ENCODE results near the gene HPRT1. TPM values are rescaled to one million over a fixed set of nuclear protein-coding genes. Genes with fewer than 3 reads are reported as not detected.

Gene HPRT1
- total RNA-seq, 2 donors from 2014 or later: 14.9 to 77.4 TPM

DNA sequence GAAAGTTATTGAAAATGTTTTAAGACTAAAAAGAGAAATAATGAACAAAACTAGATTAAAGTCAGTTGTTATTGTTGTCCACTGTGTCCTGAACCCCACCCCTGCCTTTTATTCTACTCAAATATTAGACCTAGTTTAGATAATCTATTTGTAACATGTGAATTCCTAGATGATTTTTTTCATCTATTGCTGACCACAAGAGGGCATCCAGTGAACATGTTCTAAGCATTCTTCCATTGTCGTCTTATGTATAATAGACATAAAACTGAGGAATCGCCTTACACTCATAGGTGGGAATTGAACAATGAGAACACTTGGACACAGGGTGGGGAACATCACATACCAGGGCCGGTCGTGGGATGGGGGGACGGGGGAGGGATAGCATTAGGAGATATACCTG is 36.4 kb upstream of the HPRT1 start:
- intact Hi-C loops (cut with DNase I): no loop called here
- no peak for TF ChIP-seq POLR2A (IDR thresholded peaks at IDR 0.05)
- TF ChIP-seq, protein P1, sequence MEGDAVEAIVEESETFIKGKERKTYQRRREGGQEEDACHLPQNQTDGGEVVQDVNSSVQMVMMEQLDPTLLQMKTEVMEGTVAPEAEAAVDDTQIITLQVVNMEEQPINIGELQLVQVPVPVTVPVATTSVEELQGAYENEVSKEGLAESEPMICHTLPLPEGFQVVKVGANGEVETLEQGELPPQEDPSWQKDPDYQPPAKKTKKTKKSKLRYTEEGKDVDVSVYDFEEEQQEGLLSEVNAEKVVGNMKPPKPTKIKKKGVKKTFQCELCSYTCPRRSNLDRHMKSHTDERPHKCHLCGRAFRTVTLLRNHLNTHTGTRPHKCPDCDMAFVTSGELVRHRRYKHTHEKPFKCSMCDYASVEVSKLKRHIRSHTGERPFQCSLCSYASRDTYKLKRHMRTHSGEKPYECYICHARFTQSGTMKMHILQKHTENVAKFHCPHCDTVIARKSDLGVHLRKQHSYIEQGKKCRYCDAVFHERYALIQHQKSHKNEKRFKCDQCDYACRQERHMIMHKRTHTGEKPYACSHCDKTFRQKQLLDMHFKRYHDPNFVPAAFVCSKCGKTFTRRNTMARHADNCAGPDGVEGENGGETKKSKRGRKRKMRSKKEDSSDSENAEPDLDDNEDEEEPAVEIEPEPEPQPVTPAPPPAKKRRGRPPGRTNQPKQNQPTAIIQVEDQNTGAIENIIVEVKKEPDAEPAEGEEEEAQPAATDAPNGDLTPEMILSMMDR (IDR thresholded peaks at IDR 0.05): peak in 1 of 4 experiments; percentile 20
- TF ChIP-seq POLR2AphosphoS5 (IDR thresholded peaks at IDR 0.05): no peak
- 34% methylated on average over 5 of the region's 5 CpGs for WGBS

DNA sequence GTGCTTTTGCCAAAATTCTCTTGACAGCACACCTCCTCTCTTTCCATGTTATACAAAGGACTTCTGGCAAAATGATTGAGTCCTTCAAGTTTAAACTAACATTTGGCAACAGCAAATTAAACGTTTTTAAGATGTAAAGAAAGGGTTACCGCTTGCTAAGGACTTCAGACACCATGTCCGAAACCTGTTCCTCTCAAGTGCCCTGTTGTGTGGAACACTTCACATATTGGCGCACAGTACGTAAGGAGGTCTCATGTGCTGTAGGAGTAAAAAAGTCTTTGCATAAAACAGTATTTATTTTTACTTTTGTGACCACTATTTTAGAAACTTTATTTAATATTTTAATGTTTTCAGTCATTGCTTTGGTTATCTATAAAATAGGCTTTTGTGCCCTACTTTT is 33.7 kb upstream of the HPRT1 start:
- 86% methylated on average over 5 of the region's 5 CpGs for WGBS
- TF ChIP-seq, protein P1 (IDR thresholded peaks at IDR 0.05): no peak
- TF ChIP-seq POLR2AphosphoS5 (IDR thresholded peaks at IDR 0.05): no peak
- Histone ChIP-seq H3K4me1 (replicated peaks) (no peaks in the 10 kb centered on the region), H3K27me3 (replicated peaks; ENCODE audit: insufficient read depth) (no peaks in the 10 kb centered on the region), H3K4me3 (no peak overlapping the region), H3K27ac (no peak overlapping the region), H3K36me3 (no peaks in the 10 kb centered on the region), H3K9me3 (no peaks in the 10 kb centered on the region)
- no peak for DNase-seq (ENCODE audit: low spot score)
- intact Hi-C loops (cut with DNase I): no loop called here

More for the DNA sequence above, 36.4 kb upstream of the HPRT1 start:
- H3K27ac ChIP-seq: no peak overlapping the region
- H3K9me3 ChIP-seq: no peaks in the 10 kb centered on the region
- DNase-seq (ENCODE audit: low spot score): no peak
- no peaks in the 10 kb centered on the region for H3K36me3 ChIP-seq
- H3K27me3 ChIP-seq (replicated peaks; ENCODE audit: insufficient read depth): no peaks in the 10 kb centered on the region
- H3K4me1 ChIP-seq (replicated peaks): no peaks in the 10 kb centered on the region
- H3K4me3 ChIP-seq: no peak overlapping the region

DNA sequence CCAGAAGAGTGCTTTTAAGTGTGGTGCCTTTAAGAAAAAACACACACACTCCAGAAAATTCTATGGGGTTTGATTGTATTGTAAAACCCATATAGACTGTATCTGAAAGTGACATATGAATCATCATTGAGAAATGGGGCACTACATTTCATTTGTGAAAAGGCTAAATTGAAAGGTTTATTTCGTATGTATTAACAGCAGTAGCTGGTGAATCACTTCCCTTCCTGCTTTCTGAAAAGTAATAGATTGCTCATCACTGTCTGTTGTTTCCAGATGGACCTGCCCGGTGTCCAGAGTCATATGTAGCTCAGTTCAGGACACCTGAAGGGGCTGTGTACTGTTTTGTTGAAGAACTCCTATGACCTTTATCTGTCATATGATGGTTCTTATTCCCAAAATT is 28.1 kb upstream of the HPRT1 start:
- WGBS: 88% methylated on average over 2 of the region's 2 CpGs
- no peak for DNase-seq (ENCODE audit: low spot score)
- TF ChIP-seq, protein P1 (IDR thresholded peaks at IDR 0.05): no peak
- TF ChIP-seq POLR2A (IDR thresholded peaks at IDR 0.05): no peak
- TF ChIP-seq POLR2AphosphoS5 (IDR thresholded peaks at IDR 0.05): no peak
- no peak overlapping the region for H3K4me3 ChIP-seq
- no peak overlapping the region for H3K27ac ChIP-seq
- H3K9me3 ChIP-seq: no peaks in the 10 kb centered on the region
- intact Hi-C loops (cut with DNase I): no loop called here
- no peaks in the 10 kb centered on the region for H3K36me3 ChIP-seq
- H3K27me3 ChIP-seq (replicated peaks; ENCODE audit: insufficient read depth): no peaks in the 10 kb centered on the region
- H3K4me1 ChIP-seq (replicated peaks): no peaks in the 10 kb centered on the region

- intact Hi-C loops (cut with DNase I): no loop called here
- H3K9me3 ChIP-seq: no peaks in the 10 kb centered on the region
- H3K27ac ChIP-seq: no peak overlapping the region
- no peak for DNase-seq (ENCODE audit: low spot score)
- TF ChIP-seq POLR2A (IDR thresholded peaks at IDR 0.05) (no peak), POLR2AphosphoS5 (IDR thresholded peaks at IDR 0.05) (no peak)
- TF ChIP-seq, protein P1 (IDR thresholded peaks at IDR 0.05): no peak
- H3K4me1 ChIP-seq (replicated peaks): no peaks in the 10 kb centered on the region
- no peak overlapping the region for H3K4me3 ChIP-seq
- no peaks in the 10 kb centered on the region for H3K27me3 ChIP-seq (replicated peaks; ENCODE audit: insufficient read depth)
- no peaks in the 10 kb centered on the region for H3K36me3 ChIP-seq
- WGBS: 95% methylated on average over 6 of the region's 6 CpGs
Observed at GRCh38 chrX:134435894-134436293, 24.1 kb upstream of the HPRT1 start.

DNA sequence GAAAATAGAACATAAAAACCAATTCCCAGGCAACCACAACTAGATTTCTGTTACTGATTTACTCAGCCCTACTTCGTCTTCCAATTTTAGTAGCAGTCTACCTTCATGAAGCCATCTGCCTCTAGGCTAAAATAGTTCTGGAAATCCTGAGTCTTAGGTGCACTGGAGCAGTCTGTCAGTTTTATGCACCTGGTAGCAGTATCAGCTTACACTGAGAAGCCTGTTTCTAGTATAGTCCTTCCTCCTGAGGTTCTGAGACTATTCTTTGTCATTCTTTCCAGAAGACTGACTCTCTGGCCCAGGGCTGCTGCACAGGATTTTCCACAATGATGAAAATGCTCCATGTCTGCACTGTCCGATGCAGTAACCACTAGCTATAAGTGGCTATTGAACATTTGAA is 16.9 kb upstream of the HPRT1 start:
- Histone ChIP-seq H3K36me3 (no peaks in the 10 kb centered on the region), H3K27me3 (replicated peaks; ENCODE audit: insufficient read depth) (no peaks in the 10 kb centered on the region)
- 61% methylated on average over 2 of the region's 2 CpGs for WGBS

More for the DNA sequence above, 16.9 kb upstream of the HPRT1 start:
- Histone ChIP-seq H3K4me1 (replicated peaks) (no peaks in the 10 kb centered on the region), H3K9me3 (no peaks in the 10 kb centered on the region), H3K27ac (no peak overlapping the region), H3K4me3 (no peak overlapping the region)
- intact Hi-C loops (cut with DNase I): no loop called here
- DNase-seq (ENCODE audit: low spot score): no peak
- TF ChIP-seq POLR2A (IDR thresholded peaks at IDR 0.05) (no peak), POLR2AphosphoS5 (IDR thresholded peaks at IDR 0.05) (no peak)
- TF ChIP-seq, protein P1 (IDR thresholded peaks at IDR 0.05): no peak
